Stimulated activated CD8-positive, alpha-beta memory T cell treated with anti-CD3 and anti-CD28 coated beads, Interleukin-7, amount 100 ng/mL, for 4 hours (primary cell): Measurements from ENCODE around the gene EEFSEC.

Experiments
- DNase-seq, 2 donors: peaks; one replicate each; pipeline ENCODE4 v3.0.0-alpha.2; 2020; ENCODE audit warnings: low read depth in 2 of 2

EEFSEC gene

DNA sequence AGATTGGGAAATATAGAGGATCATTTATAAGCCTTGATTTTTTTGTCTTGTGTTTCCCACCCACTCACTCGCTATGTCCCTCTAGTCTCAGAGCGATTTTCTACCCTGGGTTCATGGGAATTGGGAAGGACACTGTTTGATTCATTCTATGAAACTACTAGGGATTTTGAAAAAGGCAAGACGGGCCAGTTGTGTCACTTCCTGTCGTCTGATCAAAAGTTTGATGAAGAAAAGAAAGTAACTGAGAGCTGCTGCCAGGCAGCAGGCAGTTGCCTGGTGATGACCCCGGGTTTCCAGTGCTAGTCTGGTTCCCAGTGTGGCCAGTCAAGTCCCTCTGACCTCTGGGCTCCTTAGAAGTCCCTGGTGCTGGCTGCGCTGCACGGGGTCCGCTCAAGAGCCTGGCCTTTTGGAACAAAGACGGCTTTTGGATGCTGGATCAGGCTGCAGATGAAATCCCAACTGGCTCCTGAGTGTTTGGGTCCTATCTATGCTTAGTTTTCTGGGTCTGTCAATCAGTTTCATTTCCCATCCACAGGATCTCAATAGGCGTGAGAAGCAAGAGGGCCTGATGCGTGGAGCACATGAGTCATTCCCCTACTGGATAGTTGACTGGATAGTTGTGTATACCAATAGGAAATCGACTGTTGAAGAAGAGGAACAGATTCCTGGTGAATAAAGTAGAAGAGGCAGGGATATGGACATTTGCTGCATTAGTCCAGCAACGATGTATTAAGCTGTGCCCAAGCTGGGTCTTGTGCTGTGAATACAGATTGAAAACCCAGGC, 89.7 kb downstream of the EEFSEC start:
- no peak for DNase-seq

GRCh38 chr3:128243602-128244504, 90.6 kb downstream of the EEFSEC start:
- no peak for DNase-seq

- DNase-seq, result no peak
Measured at GRCh38 chr3:128245460-128245859, 92.2 kb downstream of the EEFSEC start.

- no peak for DNase-seq
Measured at GRCh38 chr3:128247666-128248409, 94.6 kb downstream of the EEFSEC start.

DNA sequence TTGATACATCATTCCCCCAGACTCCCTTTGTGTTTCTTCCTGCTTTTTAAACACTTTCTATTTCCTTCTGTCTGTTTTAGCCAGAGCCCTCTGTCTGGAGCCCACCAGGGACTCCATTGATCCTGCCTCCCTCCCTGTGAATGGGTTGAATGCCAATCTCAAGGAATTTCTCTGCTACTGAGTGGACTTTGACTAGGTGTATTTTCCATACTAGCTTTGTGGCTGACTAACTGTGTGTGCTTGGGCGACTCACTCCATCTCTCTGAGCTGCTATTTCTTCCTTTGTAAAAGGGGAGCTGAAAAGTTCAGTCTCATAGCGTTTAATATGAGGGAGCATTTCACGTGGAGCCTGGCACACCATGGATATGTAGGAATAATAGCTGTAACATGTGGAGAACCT, 98.8 kb downstream of the EEFSEC start:
- DNase-seq, result no peak

GRCh38 chr3:128253150-128253549, 99.9 kb downstream of the EEFSEC start:
- no peak for DNase-seq

DNA sequence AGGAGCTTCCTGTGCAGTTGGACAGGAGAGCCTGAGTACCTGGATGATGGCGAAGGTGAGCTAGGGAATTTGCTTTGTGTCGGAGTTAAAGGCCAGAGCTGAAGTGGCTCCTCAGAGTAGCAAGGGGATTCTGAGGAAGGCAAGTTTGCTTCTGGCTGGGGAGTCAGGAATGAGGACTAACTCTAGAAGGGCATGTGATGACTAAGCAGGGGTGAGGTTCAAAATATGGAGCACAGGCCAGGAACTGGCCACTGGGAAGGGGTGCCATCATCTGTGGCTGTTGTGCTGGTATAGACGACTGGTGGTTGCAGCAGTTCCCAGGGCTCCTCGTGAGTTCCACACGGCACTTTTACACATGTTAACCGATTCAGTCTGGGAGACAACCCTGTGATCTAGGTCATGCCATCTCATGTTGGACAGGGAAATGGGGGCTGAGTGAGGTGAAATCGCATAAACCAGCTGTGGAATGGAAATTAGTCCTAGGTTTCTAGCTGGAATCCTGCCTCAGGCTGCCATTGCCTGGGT, 100.8 kb downstream of the EEFSEC start:
- no peak for DNase-seq

GRCh38 chr3:128254967-128255366, 101.7 kb downstream of the EEFSEC start:
- DNase-seq, result no peak

- DNase-seq, result no peak
Measured at GRCh38 chr3:128256131-128256530, 102.8 kb downstream of the EEFSEC start.

DNA sequence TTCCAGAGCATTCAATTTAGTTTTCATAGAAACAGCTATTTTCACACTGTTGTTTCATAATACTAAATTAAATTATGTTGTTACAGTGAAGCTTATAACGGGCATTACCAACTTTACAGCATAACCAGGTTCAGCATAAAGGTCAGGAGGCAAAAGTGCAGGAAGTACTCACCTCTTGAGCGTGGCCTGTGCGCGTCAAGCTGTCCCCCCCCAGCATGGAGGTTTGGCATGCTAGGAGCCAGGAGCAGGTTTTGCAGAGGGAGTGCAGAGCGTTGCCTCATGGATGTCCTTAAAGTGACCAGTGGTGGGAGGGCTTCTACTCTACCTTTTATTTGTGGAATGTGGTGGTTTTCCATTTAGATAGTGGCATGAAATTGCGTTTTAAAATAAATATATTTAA, 104.4 kb downstream of the EEFSEC start:
- no peak for DNase-seq

- DNase-seq, result no peak
Measured at GRCh38 chr3:128260275-128260674, 107.0 kb downstream of the EEFSEC start.

DNA sequence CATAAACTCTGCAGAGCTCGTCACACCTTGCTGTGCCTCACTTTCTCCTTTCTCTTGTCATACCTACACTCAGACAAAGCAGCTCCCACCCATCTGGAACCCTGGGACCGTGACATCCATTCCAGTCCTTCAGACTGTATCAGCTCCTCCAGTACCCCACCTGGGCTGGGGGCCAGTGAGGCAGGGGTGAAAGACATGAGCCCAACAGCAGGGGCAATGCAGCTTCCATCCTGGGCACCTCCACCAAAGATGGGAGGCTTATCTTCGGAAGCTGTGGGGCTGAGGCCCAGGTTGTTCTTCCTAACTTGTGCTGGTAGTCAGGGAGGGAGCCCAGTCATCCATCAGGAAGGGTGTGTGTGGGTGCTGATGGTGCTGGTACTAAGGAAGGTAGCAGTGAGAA, 109.2 kb downstream of the EEFSEC start:
- no peak for DNase-seq

DNA sequence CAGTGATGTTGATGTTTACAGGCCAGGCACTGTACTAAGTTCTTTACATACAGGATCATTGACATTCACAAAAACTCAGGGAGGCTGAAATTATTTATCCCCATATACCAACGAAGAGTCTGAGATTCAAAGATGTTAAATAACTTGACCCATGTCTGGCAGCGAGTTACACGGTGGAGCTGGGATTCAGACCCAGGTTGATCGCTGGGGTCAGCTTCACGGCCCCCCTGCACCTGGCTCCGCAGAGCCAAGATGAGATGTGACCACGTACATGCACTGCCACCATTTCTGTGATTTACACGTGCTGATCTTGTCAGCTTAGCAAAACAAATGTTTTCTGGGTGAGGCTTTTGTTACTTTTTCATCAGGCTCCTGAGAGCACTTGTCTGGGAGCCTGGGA, 109.8 kb downstream of the EEFSEC start:
- DNase-seq, result no peak

DNA sequence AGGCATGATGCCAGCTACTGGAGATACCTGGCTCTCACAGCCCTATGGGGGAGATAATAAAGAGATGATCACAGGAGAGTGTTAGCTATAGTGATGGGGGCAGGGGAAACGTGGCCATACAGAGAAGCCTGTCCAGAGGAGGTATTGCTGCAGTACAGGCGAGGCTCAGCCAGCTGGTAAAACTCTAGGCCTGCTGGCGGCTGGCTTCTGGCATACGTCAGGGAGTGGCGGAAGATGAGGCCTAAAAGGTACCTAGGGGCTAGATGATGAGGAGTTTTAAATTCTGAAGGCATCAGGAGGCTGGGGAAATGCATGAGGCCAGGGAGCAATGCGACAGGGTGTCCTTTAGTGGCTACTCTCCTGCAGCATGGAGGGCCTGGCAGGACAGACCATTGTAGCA, 110.7 kb downstream of the EEFSEC start:
- no peak for DNase-seq

DNA sequence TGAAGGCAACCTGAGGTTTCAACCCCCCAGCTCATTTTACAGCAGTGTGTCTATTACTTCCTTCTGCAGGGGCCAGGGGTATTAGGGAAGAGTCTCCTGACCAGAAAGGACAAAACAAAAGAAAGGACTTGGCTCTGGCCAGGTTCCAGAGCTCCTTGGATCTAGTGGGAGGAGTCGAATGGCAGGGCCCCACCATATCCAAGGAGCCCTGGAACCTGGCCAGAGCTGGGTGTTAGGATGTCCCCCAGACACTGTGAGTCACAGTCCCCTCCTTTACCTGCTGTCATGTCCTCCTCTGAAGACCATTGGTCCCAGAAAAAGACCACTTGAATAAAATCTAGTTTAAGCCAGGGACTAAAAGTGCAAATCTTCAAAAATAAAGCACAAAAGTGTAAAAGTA, 113.2 kb downstream of the EEFSEC start:
- DNase-seq, result no peak

DNA sequence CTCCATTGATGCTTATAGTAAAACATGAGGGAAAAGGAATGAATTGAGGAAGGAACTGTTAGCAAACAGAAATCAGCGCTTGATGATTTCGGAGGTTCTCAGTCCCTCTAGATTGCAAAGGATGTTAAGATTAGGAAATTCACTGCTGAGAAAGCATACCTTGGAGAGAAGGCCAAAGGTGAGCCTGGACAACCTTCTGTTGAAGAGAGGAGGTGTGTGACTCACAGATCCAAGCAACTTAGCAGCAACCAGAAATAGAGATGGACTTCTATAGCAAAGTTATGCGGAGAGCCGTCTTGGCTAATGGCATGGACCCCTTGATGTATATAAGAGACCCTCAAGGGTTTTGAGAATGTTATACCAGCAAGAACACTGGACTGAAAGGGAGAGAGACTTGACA, 114.3 kb downstream of the EEFSEC start:
- DNase-seq, result no peak

DNA sequence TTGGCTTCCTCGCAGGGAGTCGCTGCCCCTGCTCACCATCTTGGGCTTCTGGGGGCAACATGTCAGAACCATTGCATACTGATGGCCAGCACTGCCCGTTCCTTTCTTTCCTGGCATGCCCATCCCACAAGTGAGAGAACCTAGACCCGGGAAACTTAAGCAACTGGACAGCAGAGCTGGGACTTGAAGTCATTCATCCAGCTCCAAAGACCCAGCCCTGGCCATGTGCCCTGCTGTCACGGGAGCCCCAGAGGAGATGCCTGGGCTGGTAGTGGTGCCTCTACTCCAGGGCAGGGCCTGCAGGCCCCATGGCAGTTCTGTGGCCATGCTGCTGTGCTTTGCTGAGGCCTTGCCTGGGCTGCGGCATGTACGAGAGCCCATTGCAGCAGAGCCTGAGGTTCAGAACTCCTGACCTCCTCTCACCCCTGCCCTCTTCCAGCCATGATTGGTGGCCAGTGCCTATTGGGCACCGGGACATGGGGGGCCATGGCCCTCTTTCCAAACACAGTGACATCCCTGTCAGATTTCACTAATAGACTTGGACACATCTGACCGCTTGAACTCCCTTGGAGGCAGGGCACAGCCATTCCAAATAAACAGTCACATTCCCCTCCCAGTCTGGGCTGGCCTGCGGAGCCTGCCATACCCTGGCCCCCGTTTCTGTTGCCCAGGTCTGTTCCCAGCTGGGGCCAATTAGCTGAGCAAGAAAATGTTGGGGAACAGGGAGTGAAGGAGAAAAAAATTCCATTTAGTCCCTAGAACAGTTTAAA, 115.9 kb downstream of the EEFSEC start:
- no peak for DNase-seq

DNA sequence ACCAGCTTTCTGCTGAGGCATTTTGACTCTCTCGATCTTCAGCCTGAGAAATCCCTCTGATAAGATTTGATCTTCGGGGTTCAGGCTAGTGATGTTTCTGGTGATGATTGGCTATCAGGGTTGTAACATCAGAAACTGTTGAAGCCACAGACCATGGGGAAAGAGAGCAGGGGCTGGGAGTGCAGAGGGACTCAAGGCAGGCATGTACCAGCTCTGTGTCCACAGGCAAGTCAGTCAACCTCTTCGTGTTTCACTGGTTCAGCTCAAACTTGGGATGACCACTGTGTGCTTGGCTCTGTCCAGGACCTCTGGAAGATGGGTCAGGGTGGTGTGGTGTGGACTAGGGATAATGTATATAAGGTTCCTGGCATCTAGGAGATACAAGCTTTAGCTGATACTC, 116.5 kb downstream of the EEFSEC start:
- no peak for DNase-seq

- DNase-seq, result no peak
Measured at GRCh38 chr3:128270559-128271492, 117.5 kb downstream of the EEFSEC start.
